Measurements from ENCODE around the gene DBNDD2.

GRCh38 chr20:45367126-45367525 is 41.0 kb upstream of the DBNDD2 start:
- no peak for TF ChIP-seq CTCF (IDR thresholded peaks at IDR 0.05)
- TF ChIP-seq POLR2A (IDR thresholded peaks at IDR 0.05): no peak
- TF ChIP-seq POLR2AphosphoS5 (IDR thresholded peaks at IDR 0.05): no peak
